Stimulated activated CD4-positive, alpha-beta T cell treated with anti-CD3 and anti-CD28 coated beads, Interleukin-15, amount 100 ng/mL, for 1 hour (primary cell): ENCODE results near the gene TMEM161B.
"Not testable (repeated sequence)": the region's sequence is repeated elsewhere in the genome, so short reads cannot be mapped to it uniquely, and the experiment has no call there.

Source experiments
- DNase-seq, 2 donors: peaks; one replicate each; pipeline ENCODE4 v3.0.0-alpha.2; 2020; ENCODE audit warnings: low read depth in 1 of 2, low spot score in 1 of 2

Gene TMEM161B

GRCh38 chr5:88268385-88269184, at the start of gene TMEM161B:
Gene TMEM161B, minus strand, starts transcription at chr5:88268845. Its CDS starts 122 bp downstream, at chr5:88268723.
- peak; percentile 87 to 88 for DNase-seq

DNA sequence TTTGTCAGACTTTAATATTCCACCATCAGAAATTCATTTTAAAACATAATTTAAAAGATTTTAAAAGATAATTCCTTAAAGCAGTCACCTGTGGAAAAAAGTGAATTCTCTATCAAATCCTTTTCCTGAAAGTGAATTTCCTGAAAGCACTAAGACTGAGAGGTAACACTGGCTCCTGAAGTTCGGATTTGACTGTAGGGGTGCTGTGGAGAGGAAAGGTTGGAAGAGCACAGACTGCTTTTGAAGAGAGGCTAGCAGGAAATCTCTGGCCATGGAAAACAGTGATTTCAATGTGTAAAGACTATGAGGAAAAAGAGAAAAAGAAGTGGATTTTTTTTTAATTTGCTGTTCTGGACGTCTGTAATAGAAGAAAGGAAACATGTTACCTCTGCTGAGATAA, 35.7 kb upstream of the TMEM161B start:
- DNase-seq = no peak

DNA sequence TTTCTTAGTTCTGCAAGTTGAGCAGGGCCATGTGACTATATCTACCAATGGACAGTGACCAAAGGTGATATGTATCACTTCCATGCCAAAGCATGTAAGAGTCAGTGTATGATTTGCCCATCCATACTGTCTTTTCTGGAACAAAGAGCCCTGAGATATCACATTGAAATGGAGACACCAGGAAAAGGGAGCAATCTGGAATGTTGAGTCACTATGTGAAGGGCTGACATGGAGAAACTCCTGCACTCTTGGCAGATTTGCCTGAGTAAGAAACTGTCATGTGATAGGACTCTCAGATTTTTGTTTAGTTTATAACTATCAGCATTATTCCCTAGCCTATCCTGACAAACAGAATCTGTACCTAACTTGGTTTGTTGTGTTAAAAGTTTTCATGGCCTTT, 29.8 kb upstream of the TMEM161B start:
- DNase-seq = no peak

DNA sequence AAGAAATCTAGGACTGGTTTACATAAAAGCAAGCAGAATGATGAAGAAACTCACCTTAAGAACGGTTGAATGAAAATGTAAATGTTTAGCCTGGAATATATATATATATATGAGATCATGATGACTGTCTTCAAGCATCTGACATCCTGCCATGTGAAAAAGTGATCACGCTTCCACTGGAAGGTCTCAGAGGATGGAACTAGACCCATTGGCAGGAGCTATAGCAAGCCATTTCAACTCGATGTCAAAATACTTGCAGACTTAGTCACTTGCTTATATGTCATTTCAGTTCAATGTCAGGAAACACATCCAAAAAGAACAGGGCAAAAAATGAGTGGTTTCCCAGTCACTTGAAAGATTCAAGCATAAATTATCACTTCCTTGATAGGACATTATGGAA, 22.2 kb upstream of the TMEM161B start:
- DNase-seq = no peak

DNA sequence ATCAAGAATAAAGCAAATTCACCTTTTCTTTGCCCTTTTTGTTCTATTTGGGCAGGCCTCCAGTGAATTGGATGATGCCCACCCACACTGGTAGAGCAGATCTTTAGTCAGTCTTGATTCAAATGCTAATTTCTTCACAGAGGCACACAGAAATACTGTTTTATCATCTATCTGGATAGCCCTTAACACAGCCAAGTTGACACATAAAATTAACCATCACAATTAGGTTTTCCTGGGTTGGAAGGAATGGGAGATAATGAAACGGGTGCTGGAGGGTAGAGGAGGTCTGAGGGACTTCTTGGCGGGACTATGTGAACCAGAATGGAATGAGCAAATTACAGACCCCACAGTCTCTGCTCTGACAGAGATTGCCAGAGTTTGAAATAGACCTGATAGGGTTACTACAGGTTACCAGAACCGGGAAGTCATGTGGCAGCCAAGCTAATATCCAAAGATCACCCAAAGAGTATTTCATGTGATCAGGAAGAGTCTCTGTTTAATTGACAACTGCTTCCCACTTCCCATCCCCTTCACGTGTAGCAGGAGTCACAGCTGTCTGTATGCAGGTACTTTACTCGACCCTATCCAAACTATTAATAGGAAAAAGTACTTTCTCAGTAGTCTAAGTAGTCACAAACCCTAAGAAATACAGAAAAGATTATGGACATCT, 20.0 kb upstream of the TMEM161B start:
- no peak for DNase-seq

DNA sequence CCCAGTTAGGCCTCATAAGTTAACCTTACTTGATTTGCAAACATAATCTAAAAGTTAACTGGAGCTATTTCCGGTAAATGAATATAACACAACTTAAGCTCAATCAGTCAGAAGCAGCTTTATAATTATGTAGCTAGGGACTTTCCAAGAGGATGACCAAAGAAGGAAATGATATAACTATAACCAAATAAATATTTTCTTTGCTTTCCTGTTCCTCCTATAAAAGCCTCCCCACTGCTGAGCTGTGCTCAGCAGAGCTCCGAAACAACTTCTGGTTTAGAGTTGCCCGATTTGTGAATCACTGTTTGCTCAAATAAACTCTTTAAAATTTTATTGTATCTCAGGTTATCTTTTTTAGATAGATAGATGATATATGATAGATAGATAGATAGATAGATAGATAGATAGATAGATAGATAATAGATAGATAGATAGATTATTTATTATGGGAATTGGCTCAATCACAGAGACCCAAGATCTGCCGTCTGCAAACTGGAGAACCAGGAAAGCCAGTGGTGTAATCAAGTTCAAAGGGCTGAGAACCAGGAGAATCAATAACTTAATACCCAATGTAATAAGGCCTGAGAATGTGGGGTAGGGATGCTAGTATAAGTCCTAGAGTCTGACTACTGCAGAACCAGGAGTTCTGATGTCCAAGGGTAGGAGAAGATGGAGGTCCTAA, 19.3 kb upstream of the TMEM161B start:
- DNase-seq = no peak

GRCh38 chr5:88287302-88287701, 18.7 kb upstream of the TMEM161B start:
- DNase-seq = no peak

DNA sequence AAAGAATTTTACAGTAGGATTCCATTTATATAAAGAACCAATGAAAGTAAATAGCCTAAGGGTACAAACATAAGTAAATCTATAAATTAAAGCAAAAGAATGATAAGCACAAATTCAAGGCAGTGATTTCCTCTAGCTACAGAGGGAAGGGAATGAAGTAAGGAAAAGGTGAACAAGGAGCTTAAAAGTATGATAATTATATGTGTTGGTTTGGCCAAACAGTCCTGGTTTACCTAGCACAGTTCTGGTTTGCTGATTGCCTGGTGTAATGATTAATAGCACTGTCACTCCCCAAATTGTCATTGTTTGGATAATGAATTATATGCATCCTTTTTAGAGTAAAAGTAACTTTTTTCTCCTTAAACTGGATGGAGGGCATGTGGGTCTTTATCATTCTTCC, 15.0 kb upstream of the TMEM161B start:
- DNase-seq = no peak

- no peak for DNase-seq
These were observed 12.7 kb upstream of the TMEM161B start for GRCh38 chr5:88281322-88281721.

- DNase-seq = no peak
These were observed 10.9 kb upstream of the TMEM161B start for GRCh38 chr5:88279584-88279983.

GRCh38 chr5:88276378-88276777, 7.7 kb upstream of the TMEM161B start:
- no peak for DNase-seq

DNA sequence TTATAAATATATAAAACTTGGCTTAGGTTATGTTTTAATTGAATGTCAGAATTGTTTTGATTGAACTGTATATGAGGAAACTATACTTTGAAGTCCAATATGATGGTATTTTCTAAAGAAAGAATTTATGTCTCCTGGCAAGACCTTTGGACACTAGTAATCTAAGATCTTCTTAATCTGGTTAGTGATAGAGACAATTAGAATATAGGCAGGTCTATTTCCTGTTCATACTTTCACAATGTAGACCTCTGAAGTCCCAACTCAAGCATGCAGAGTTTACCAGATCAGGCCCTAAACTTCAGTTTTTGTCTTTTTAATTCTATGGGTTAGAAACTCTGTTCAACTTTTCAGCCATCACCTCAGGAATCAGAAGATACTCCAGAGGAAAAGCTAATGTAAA, 6.9 kb upstream of the TMEM161B start:
- no peak for DNase-seq

DNA sequence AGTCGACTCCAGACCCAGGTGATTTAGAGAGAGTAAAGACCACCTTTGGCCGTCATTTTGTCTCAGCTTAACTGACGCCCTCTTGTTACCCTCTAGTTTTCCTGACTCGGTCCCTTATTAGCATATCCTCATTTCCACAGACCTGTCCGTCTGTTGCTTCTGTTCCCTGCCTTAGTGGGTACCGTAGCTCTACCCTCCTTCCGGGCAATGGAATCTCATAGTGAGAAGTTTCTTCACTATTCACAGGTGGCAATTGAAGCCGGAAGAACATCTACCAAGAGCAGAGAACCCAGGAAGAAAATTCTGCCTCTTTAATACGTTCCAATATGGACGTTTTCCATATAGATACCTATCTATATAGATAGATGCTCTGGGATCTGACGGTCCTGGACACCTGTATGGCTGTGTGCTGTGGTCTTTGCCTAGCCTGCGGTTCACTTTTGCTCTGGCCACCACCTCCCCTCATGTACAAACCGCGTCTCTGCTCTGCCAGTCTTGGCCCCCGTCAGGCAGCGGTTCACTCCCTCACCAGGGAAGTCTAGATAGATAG, 652 bp upstream of the TMEM161B start:
- no peak for DNase-seq

GRCh38 chr5:88264565-88264964, 4.1 kb downstream of the TMEM161B start:
- not testable (repeated sequence) for DNase-seq

- DNase-seq = no peak
These were observed 5.3 kb downstream of the TMEM161B start for GRCh38 chr5:88263349-88263748.

DNA sequence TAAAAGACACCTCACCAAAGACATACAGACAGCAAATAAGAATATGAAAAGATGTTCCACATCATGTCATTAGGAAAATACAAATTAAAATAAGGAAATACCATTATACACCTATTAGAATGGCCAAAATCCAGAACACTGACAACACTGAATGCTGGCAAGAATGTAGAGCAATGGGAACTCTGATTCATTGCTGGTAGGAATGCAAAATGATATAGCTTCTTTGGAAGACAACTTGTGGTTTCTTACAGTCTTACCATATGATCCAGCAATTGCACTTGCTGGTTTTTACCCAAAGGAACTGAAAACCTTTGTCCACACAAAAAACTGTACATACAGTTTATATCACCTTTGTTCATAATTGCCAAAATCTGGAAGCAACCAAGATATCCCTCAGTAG, 6.5 kb downstream of the TMEM161B start:
- no peak for DNase-seq

DNA sequence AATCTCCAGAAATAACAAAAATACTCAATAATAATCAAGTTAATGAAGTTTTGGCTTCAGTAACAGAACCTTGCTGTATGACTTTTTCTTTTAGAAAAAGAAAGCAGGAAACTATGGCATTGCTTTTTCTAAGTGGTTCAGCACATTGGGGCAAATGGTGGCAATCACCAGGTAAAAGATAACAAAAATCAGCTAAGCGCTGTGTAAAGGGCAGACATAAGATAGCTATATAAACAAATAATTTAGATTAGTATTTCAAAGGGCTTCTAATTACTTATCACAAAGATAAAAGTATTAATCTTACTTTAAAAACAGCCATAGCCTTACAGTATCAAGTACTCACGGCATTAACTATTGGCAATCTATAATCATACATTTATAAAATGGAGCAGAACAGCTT, 10.0 kb downstream of the TMEM161B start:
- DNase-seq = no peak

- no peak for DNase-seq
These were observed 11.8 kb downstream of the TMEM161B start for GRCh38 chr5:88256872-88257271.

DNA sequence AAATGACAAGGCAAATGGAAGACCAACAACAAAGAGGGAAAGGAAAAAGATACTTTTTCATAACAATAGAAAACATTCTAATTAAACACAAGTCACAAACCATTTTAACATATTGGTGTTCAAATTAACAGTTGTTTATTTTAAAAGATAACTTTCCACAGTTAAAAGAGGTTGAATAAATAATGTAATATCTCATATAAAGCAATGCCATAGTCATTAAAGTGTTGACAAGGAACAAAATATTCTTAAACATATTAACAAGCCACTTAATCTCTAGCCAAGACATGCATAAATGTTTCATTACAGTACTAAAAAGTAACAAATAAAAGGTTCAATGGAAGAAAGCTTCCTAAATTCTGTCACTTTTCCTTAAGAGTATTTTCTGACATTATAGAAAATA, 12.6 kb downstream of the TMEM161B start:
- DNase-seq = no peak

DNA sequence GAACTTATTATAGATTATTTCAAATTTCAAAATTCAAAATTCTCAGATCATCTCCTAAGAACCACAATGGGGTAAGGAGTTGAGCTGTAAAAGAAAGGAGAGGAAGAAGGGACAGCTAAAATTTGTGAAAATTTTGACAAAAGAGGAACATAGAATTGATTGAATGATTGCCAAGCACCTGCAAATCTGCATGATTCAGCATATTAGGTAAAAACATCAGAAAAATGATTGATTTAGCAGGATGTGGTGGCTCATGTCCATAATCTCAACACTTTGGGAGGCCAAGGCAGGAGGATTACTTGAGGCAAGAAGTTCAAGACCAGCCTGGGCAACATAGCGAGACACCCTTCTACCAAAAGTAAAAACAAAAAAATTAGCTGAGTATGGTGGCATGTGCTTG, 14.3 kb downstream of the TMEM161B start:
- DNase-seq = no peak

- no peak for DNase-seq
These were observed 17.5 kb downstream of the TMEM161B start for GRCh38 chr5:88251048-88251711.
